ENCODE results near the gene NMD3. TPM values are rescaled to one million over a fixed set of nuclear protein-coding genes. Genes with fewer than 3 reads are reported as not detected.

Gene NMD3
- total and polyA plus RNA-seq, 4 donors, result 18.7 to 64.1 (median 33.2) TPM

GRCh38 chr3:161293381-161293780 is 72.3 kb downstream of the NMD3 start:
- Histone ChIP-seq H3K27me3 (ENCODE audit: control insufficient read depth in 3 of 3, insufficient read depth in 3 of 3, low read length in 2 of 3) (no peaks in the 10 kb centered on the region), H3K36me3 (ENCODE audit: control insufficient read depth in 4 of 4, insufficient read depth in 4 of 4, low read length in 4 of 4) (peaks cover 0 to 4% (median 0%) of the 10 kb centered on the region in 4 donors), H3K9me3 (ENCODE audit: control insufficient read depth in 4 of 4, insufficient read depth in 3 of 4, low read length in 3 of 4) (peaks cover 0 to 6% (median 0%) of the 10 kb centered on the region in 4 donors), H3K4me3 (no peak overlapping the region), H3K4me1 (ENCODE audit: control insufficient read depth in 5 of 5, insufficient read depth in 5 of 5, low read length in 5 of 5) (no peaks in the 10 kb centered on the region), H3K27ac (ENCODE audit: low read depth in 1 of 2, low read length in 1 of 2) (no peak overlapping the region), H3K9ac (ENCODE audit: insufficient read depth in 1 of 2, low read length in 2 of 2) (no peak overlapping the region)
- ATAC-seq (ENCODE audit: insufficient read depth, low FRiP score) (no peak), DNase-seq (no peak)
- TF ChIP-seq CTCF (IDR thresholded peaks at IDR 0.05; ENCODE audit: control extremely low read depth, extremely low read depth), result no peak
- 88 to 96% methylated on average over 2 of the region's 2 CpGs for WGBS, 2 donors

- no peak for DNase-seq
- Histone ChIP-seq H3K36me3 (ENCODE audit: control insufficient read depth in 4 of 4, insufficient read depth in 4 of 4, low read length in 4 of 4) (peaks cover 0 to 4% (median 0%) of the 10 kb centered on the region in 4 donors), H3K27me3 (ENCODE audit: control insufficient read depth in 3 of 3, insufficient read depth in 3 of 3, low read length in 2 of 3) (no peaks in the 10 kb centered on the region), H3K4me1 (ENCODE audit: control insufficient read depth in 5 of 5, insufficient read depth in 5 of 5, low read length in 5 of 5) (no peaks in the 10 kb centered on the region), H3K4me3 (no peak overlapping the region), H3K9me3 (ENCODE audit: control insufficient read depth in 4 of 4, insufficient read depth in 3 of 4, low read length in 3 of 4) (peaks cover 0 to 10% (median 2%) of the 10 kb centered on the region in 4 donors), H3K9ac (ENCODE audit: insufficient read depth in 1 of 2, low read length in 2 of 2) (no peak overlapping the region), H3K27ac (ENCODE audit: low read depth in 1 of 2, low read length in 1 of 2) (no peak overlapping the region)
- ATAC-seq (ENCODE audit: insufficient read depth, low FRiP score), result no peak
- TF ChIP-seq CTCF (IDR thresholded peaks at IDR 0.05; ENCODE audit: control extremely low read depth, extremely low read depth), result no peak
Measured at GRCh38 chr3:161295325-161295724, 74.2 kb downstream of the NMD3 start.

GRCh38 chr3:161296814-161297213 is 75.7 kb downstream of the NMD3 start:
- no peaks in the 10 kb centered on the region for H3K4me1 ChIP-seq (ENCODE audit: control insufficient read depth in 5 of 5, insufficient read depth in 5 of 5, low read length in 5 of 5)
- no peak for DNase-seq
- H3K9me3 ChIP-seq (ENCODE audit: control insufficient read depth in 4 of 4, insufficient read depth in 3 of 4, low read length in 3 of 4), result peaks cover 0 to 8% (median 2%) of the 10 kb centered on the region in 4 donors
- H3K27me3 ChIP-seq (ENCODE audit: control insufficient read depth in 3 of 3, insufficient read depth in 3 of 3, low read length in 2 of 3), result no peaks in the 10 kb centered on the region
- no peak overlapping the region for H3K9ac ChIP-seq (ENCODE audit: insufficient read depth in 1 of 2, low read length in 2 of 2)
- no peak for ATAC-seq (ENCODE audit: insufficient read depth, low FRiP score)
- no peak for TF ChIP-seq CTCF (IDR thresholded peaks at IDR 0.05; ENCODE audit: control extremely low read depth, extremely low read depth)
- no peak overlapping the region for H3K4me3 ChIP-seq
- WGBS, 2 donors, result 88 to 93% methylated on average over 3 of the region's 3 CpGs
- H3K36me3 ChIP-seq (ENCODE audit: control insufficient read depth in 4 of 4, insufficient read depth in 4 of 4, low read length in 4 of 4), result peaks cover 0 to 4% (median 0%) of the 10 kb centered on the region in 4 donors
- no peak overlapping the region for H3K27ac ChIP-seq (ENCODE audit: low read depth in 1 of 2, low read length in 1 of 2)

Small RNAs within 50 kb of the gene (small RNA-seq; reads per million reads assigned to genes)
- gene AC108738.1 (ENCODE audit: low replicate concordance), result not detected

Other genes starting within 250 kb of the NMD3 start
- gene B3GALNT1, start 116.0 kb upstream of the NMD3 start, total RNA-seq, result 10 to 100 TPM; 20.6 to 24.0 TPM
- 1 to 10 TPM; 4.6 to 9.9 TPM for gene B3GALNT1, start 116.0 kb upstream of the NMD3 start, polyA plus RNA-seq
- gene SPTSSB, start 150.2 kb downstream of the NMD3 start, total RNA-seq, result under 1 TPM in 1 of 2 donors, not detected in 1; 0.23 TPM
- under 1 TPM; 0.08 to 0.20 TPM for gene SPTSSB, start 150.2 kb downstream of the NMD3 start, polyA plus RNA-seq